ENCODE measurements around the gene ALDH5A1. TPM values are rescaled to one million over a fixed set of nuclear protein-coding genes. Genes with fewer than 3 reads are reported as not detected.

The ALDH5A1 gene
- total and polyA plus RNA-seq, 2 of the 13 experiments (the other 11 are each of a cell fraction or from before 2014, with no cell fraction given), result 12.8 to 32.5 TPM

DNA sequence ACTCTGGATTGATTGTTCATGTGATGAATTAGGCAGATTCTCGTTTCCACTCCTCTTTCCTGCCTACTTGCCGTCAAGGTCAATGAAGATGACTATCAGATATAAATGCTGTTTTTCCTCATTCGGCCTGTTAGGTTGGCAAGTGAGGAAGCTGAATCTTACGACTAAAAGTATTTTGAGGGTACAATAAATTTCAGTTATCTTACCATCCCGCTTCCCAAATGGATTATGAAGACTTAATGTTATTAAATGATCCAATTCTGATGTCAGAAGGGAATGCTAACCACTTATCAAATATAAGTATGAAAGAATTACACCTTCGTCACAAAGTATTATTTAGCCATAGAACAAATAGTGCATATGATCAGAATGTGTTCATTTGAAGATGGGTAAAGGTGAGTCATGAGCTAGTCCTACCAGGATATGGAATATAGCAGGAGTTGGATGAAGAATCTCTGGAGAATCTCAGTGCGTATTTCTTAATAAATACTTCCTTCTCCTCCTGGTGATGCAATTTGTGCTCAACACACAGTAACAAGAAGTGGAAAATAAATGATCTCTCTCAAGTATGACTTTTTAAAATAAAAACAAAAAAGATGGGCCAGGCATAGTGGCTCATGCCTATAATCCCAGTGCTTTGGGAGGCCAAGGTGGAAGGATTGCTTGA lies 10.0 kb upstream of the ALDH5A1 start:
- FAIRE-seq, result no peak
- intact Hi-C loops (cut with micrococcal nuclease; ENCODE audit: unreplicated experiment), result no loop called here
- Histone ChIP-seq H3K4me2 (ENCODE audit: low read depth, low read length) (no peak overlapping the region), H3K27ac (ENCODE audit: extremely low read length, insufficient read depth, low read length) (no peak overlapping the region), H3K9ac (ENCODE audit: insufficient read depth, low read depth, low read length) (no peak overlapping the region), H3K4me1 (ENCODE audit: insufficient read depth, low read length) (peaks cover 8% of the 10 kb centered on the region), H3K9me3 (ENCODE audit: low read length) (no peaks in the 10 kb centered on the region), H3K36me3 (replicated peaks in 1 of 2; ENCODE audit: control insufficient read depth in 1 of 2, insufficient read depth in 2 of 2, low read length in 2 of 2) (peaks cover 0 to 3% of the 10 kb centered on the region in 2 experiments; a peak in 1 of 5 replicates), H4K20me1 (ENCODE audit: insufficient read depth, low read length) (no peaks in the 10 kb centered on the region), H3K4me3 (replicated peaks in 1 of 3; ENCODE audit: insufficient read depth in 1 of 3, low read depth in 2 of 3, low read length in 3 of 3) (no peak overlapping the region), H3K79me2 (ENCODE audit: insufficient read depth, low read length) (no peaks in the 10 kb centered on the region), H2AFZ (ENCODE audit: low read length) (no peak overlapping the region), H3K27me3 (ENCODE audit: control insufficient read depth in 1 of 2, insufficient read depth in 2 of 2, low read length in 2 of 2) (no peaks in the 10 kb centered on the region)
- ChIA-PET POLR2A (no interaction called here), CTCF (ENCODE audit: low intra/inter-chr PET ratio, low total read pairs) (no interaction called here)
- TF ChIP-seq ISL2 (CRISPR knock-in tag; IDR thresholded peaks at IDR 0.05) (no peak), PHB2 (IDR thresholded peaks at IDR 0.05; ENCODE audit: partially characterized antibody) (no peak), PAWR (CRISPR knock-in tag; IDR thresholded peaks at IDR 0.05; ENCODE audit: borderline replicate concordance) (no peak), SRSF9 (IDR thresholded peaks at IDR 0.05; ENCODE audit: borderline replicate concordance, insufficient read depth, low read depth, low read length, poor library complexity, severe bottlenecking) (no peak), NFKB2 (CRISPR knock-in tag; IDR thresholded peaks at IDR 0.05; ENCODE audit: borderline replicate concordance) (no peak), ZNF124 (CRISPR knock-in tag; IDR thresholded peaks at IDR 0.05) (no peak), MED1 (CRISPR knock-in tag; IDR thresholded peaks at IDR 0.05) (no peak), SRSF1 (optimal IDR thresholded peaks at IDR 0.05; ENCODE audit: low read depth, low read length) (no peak), KLF6 (CRISPR knock-in tag; IDR thresholded peaks at IDR 0.05) (no peak), ATF1 (CRISPR knock-in tag; IDR thresholded peaks at IDR 0.05) (no peak), ZNF337 (CRISPR knock-in tag; IDR thresholded peaks at IDR 0.05; ENCODE audit: borderline replicate concordance, low read depth) (no peak)
- TF ChIP-seq, protein P1, sequence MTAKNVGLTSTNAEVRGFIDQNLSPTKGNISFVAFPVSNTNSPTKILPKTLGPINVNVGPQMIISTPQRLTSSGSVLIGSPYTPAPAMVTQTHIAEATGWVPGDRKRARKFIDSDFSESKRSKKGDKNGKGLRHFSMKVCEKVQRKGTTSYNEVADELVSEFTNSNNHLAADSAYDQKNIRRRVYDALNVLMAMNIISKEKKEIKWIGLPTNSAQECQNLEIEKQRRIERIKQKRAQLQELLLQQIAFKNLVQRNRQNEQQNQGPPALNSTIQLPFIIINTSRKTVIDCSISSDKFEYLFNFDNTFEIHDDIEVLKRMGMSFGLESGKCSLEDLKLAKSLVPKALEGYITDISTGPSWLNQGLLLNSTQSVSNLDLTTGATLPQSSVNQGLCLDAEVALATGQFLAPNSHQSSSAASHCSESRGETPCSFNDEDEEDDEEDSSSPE (CRISPR knock-in tag; IDR thresholded peaks at IDR 0.05), result no peak
- TF ChIP-seq, protein P2, sequence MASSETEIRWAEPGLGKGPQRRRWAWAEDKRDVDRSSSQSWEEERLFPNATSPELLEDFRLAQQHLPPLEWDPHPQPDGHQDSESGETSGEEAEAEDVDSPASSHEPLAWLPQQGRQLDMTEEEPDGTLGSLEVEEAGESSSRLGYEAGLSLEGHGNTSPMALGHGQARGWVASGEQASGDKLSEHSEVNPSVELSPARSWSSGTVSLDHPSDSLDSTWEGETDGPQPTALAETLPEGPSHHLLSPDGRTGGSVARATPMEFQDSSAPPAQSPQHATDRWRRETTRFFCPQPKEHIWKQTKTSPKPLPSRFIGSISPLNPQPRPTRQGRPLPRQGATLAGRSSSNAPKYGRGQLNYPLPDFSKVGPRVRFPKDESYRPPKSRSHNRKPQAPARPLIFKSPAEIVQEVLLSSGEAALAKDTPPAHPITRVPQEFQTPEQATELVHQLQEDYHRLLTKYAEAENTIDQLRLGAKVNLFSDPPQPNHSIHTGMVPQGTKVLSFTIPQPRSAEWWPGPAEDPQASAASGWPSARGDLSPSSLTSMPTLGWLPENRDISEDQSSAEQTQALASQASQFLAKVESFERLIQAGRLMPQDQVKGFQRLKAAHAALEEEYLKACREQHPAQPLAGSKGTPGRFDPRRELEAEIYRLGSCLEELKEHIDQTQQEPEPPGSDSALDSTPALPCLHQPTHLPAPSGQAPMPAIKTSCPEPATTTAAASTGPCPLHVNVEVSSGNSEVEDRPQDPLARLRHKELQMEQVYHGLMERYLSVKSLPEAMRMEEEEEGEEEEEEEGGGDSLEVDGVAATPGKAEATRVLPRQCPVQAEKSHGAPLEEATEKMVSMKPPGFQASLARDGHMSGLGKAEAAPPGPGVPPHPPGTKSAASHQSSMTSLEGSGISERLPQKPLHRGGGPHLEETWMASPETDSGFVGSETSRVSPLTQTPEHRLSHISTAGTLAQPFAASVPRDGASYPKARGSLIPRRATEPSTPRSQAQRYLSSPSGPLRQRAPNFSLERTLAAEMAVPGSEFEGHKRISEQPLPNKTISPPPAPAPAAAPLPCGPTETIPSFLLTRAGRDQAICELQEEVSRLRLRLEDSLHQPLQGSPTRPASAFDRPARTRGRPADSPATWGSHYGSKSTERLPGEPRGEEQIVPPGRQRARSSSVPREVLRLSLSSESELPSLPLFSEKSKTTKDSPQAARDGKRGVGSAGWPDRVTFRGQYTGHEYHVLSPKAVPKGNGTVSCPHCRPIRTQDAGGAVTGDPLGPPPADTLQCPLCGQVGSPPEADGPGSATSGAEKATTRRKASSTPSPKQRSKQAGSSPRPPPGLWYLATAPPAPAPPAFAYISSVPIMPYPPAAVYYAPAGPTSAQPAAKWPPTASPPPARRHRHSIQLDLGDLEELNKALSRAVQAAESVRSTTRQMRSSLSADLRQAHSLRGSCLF (CRISPR knock-in tag; IDR thresholded peaks at IDR 0.05; ENCODE audit: borderline replicate concordance), result no peak
- TF ChIP-seq, protein P3, sequence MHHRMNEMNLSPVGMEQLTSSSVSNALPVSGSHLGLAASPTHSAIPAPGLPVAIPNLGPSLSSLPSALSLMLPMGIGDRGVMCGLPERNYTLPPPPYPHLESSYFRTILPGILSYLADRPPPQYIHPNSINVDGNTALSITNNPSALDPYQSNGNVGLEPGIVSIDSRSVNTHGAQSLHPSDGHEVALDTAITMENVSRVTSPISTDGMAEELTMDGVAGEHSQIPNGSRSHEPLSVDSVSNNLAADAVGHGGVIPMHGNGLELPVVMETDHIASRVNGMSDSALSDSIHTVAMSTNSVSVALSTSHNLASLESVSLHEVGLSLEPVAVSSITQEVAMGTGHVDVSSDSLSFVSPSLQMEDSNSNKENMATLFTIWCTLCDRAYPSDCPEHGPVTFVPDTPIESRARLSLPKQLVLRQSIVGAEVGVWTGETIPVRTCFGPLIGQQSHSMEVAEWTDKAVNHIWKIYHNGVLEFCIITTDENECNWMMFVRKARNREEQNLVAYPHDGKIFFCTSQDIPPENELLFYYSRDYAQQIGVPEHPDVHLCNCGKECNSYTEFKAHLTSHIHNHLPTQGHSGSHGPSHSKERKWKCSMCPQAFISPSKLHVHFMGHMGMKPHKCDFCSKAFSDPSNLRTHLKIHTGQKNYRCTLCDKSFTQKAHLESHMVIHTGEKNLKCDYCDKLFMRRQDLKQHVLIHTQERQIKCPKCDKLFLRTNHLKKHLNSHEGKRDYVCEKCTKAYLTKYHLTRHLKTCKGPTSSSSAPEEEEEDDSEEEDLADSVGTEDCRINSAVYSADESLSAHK (CRISPR knock-in tag; IDR thresholded peaks at IDR 0.05; ENCODE audit: borderline replicate concordance), result no peak
- TF ChIP-seq, protein P4, sequence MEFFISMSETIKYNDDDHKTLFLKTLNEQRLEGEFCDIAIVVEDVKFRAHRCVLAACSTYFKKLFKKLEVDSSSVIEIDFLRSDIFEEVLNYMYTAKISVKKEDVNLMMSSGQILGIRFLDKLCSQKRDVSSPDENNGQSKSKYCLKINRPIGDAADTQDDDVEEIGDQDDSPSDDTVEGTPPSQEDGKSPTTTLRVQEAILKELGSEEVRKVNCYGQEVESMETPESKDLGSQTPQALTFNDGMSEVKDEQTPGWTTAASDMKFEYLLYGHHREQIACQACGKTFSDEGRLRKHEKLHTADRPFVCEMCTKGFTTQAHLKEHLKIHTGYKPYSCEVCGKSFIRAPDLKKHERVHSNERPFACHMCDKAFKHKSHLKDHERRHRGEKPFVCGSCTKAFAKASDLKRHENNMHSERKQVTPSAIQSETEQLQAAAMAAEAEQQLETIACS (CRISPR knock-in tag; IDR thresholded peaks at IDR 0.05), result no peak
- no peak for ATAC-seq
- DNase-seq (ENCODE audit: low spot score), result no peak
- 92% methylated on average over 7 of the region's 7 CpGs for WGBS (ENCODE audit: low lambda C conversion rate)
- in situ Hi-C loops (cut with HindIII; ENCODE audit: extremely low pct_ligation_motif_present, low pct_unique_long_range_greater_than_20kb), result no loop called here
- no TSS peak for BruUV-seq (replicated peaks)

Measured in HepG2 (cell line).